Measurements from ENCODE around the gene UNC45B. TPM values are rescaled to one million over a fixed set of nuclear protein-coding genes. Genes with fewer than 3 reads are reported as not detected.
"Not testable (repeated sequence)": the region's sequence is repeated elsewhere in the genome, so short reads cannot be mapped to it uniquely, and the experiment has no call there.

Gene UNC45B
- total RNA-seq, 1 donor from 2014 or later: 0.24 TPM

DNA sequence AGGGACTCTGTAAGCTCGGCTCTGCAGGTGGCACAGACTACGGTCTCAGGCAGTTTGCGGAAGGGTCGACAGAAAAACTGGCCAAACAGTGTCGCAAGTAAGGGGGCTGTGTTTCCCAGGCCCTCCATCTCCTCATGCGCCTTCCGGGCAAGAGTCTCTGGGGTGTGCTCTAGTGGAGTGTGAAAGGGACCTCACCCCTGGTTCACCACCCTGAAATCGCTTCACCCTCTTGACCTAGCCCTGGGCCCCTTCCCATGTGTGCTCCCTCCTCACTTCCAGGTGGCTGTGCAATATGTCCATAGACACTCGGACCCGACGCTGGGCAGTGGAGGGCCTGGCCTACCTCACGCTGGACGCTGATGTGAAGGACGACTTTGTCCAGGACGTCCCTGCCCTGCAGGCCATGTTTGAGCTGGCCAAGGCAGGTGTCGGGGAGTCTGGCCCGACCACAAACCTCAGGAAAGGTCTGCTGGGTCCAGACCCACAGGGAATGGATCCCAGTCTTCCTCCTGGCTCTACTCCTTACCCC is 22.3 kb downstream of the UNC45B start:
- DNase-seq (ENCODE audit: low spot score): no peak

DNA sequence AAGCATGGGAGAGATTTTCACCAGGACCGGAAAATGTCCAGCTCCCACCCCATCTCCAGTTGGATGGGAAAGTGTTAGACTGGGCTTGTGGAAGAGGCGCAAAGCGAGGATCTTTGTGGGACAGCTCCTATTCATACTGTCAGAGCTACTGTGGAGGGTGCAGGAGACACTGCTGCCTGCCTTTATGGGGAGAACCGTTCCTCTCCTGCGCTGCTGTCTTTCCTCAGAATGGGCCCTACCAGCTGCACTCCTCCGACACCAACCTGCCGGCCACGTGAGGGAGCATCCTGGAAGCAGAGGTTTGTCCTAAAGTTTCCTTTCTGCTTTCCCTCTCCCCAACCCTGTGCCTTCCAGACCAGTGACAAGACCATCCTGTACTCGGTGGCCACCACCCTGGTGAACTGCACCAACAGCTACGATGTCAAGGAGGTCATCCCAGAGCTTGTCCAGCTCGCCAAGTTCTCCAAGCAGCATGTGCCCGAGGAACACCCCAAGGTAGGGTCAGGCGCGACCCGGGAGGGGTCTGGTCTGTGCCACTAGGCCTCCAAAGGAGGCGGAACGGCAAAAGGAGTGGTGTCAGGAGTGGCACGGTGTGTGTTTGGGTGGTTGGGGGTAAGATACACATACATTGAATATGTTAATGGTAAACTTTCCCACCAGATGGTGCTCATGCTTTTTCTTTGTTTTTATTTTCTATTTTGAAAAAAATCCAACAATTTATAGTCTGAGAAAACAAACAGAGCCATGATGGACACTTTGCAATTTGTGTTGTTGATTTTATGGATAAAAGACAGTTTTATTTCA is 23.6 kb downstream of the UNC45B start:
- no peak for DNase-seq (ENCODE audit: low spot score)

DNA sequence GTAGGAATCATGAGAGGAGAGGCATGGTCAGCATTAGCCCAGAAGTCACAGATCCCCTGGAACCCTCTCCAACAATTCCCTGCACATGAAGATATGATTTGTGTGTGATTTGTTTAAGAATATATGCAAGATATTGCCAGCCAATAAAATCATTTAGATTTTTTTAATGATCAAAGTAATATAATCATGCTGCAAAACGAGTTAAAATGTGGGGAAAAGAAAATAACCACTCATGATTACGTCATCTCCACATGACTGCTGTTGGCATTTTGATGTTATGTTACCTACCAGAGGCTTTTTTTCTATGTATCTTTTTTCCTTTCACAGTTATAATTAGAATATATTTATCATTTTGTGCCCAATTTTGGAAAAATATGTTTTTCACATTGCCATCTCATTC is 24.2 kb downstream of the UNC45B start:
- no peak for DNase-seq (ENCODE audit: low spot score)

- DNase-seq (ENCODE audit: low spot score): not testable (repeated sequence)
Measured at GRCh38 chr17:35172321-35172720, 24.7 kb downstream of the UNC45B start.

- no peak for DNase-seq (ENCODE audit: low spot score)
Measured at GRCh38 chr17:35174835-35175334, 27.3 kb downstream of the UNC45B start.

GRCh38 chr17:35175638-35176415 is 28.2 kb downstream of the UNC45B start:
- no peak for DNase-seq (ENCODE audit: low spot score)

- DNase-seq (ENCODE audit: low spot score): no peak
Measured at GRCh38 chr17:35176897-35177296, 29.3 kb downstream of the UNC45B start.

DNA sequence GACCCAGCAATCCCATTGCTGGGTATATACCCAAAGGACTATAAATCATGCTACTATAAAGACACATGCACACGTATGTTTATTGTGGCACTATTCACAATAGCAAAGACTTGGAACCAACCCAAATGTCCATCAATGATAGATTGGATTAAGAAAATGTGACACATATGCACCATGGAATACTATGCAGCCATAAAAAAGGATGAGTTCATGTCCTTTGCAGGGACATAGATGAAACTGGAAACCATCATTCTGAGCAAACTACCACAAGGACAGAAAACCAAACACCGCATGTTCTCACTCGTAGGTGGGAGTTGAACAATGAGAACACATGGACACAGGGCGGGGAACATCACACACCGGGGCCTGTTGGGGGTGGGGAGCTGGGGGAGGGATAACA is 31.8 kb downstream of the UNC45B start:
- DNase-seq (ENCODE audit: low spot score): not testable (repeated sequence)

DNA sequence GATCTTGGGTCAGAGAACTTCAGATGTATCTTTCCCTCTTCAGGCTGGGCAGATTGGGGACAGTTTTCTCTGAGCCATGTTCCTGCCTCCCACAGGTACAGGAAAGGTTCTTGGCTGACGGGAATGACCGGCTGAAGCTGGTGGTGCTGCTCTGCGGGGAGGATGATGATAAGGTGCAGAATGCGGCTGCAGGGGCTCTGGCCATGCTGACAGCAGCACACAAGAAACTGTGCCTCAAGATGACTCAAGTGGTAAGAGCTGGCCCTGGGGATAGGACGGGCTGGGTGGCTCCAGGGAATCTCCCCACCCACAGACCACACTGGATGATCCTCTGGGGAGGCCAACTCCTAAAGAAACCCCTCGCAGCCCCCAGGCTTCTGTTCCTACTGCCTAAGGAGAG is 35.7 kb downstream of the UNC45B start:
- no peak for DNase-seq (ENCODE audit: low spot score)

- no peak for DNase-seq (ENCODE audit: low spot score)
Measured at GRCh38 chr17:35184274-35184673, 36.7 kb downstream of the UNC45B start.

- no peak for DNase-seq (ENCODE audit: low spot score)
Measured at GRCh38 chr17:35185849-35186248, 38.2 kb downstream of the UNC45B start.

DNA sequence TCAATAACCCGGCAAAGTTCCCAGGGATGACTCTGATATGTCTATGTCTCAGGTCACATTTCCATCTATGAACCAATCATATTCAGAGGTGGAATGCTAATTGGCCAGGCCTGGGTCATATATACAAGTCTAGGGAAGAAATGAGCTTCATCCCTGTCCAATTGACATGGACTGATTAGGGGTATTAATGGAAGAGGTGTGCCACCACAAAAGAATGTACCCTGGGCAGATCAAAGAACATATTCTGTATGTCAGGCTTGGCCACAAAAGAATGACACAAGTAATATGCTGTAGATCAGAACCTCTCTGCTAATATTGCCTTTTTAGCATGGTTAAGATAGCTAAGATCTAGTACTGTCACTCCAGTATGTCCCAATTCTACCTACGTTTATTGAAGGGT is 39.9 kb downstream of the UNC45B start:
- no peak for DNase-seq (ENCODE audit: low spot score)

DNA sequence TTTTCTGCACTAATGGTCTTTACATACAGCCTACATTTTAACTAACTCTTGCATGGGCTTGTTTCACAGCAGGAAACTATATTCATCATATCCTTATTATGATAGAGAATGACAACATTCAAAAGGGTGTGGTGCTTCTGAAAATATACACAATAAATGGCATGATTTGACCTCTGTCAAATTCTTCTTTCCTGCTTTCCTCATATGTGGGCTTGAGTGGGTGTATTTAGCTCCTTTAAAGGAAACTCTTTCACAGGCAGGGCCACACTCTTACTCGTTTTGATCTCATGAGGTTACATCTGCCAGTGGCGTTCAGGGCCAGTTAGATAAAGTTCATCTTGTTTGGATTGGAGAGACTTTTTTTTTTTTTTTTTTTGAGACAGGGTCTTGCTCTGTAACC is 40.5 kb downstream of the UNC45B start:
- DNase-seq (ENCODE audit: low spot score): no peak

DNA sequence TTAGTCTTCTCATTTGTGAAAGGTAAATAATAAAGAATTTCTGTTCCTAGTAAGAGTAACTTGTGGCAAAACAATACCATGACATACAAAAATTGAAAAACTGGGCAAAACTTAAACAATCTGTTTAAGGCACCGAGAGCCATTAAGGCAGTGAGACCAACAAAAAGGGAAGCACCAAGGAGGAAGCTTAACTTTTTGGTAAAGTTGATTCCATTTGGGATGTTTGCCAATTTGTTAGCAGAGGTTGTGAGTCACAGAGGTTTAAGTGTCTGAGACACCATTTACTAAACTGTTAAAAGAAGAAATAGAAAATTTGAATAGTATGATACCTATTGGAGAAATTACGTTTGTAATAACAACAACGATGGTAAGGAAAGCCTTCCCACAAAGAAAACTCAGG is 41.7 kb downstream of the UNC45B start:
- DNase-seq (ENCODE audit: low spot score): no peak

DNA sequence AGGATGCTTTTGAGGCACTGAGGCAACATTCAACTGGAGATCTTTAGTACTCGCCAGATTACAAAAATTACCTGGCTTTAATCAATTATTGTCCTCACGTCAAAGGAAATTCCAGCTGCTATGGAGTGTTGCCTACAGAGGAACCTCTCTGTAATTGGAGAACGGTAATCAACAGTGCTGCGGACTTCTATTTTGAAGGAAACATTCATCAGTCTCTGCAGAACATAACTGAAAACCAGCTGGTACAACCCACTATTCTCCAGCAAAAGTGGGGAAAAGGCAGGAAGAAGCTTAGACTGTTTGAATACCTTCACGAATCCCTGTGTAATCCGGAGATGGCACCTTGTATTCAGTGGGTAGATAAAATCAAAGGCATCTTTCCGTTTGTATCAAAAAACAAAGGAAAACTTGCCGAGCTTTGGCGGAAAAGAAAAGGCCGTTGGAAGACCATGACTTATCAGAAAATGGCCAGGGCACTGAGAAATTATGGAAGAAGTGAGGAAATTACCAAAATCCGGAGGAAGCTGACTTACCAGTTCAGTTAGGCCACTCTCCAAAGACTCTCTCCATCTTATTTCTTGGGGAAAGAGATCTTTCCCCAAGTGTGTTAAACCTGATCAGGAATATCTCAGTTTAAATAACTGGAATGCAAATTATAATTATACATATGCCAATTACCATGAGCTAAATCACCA is 43.5 kb downstream of the UNC45B start:
- no peak for DNase-seq (ENCODE audit: low spot score)

DNA sequence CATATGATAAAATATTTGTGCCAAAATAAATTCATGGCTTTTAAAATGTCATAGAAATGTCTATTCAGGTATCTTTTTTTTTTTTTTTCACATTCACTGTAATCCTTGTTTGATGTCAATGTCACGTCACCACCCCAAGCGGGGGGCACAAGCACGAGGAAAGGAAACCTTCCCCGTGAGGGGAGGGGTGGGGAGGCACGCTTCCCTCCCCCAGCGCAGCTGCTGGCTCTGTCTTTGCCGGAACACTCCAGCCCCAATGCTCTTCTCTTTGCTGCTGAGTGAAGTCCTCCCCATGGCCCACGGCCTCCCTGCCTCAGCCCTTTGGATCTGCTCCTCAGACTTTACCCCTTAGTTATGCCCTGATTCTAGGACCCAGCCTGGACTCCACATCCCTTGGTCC is 45.1 kb downstream of the UNC45B start:
- DNase-seq (ENCODE audit: low spot score): no peak

GRCh38 chr17:35194001-35194400 is 46.4 kb downstream of the UNC45B start, which contains the start of gene SLC35G3:
Gene SLC35G3 (minus strand): TSS chr17:35194393. CDS start chr17:35194307, 86 bp downstream.
- not testable (repeated sequence) for DNase-seq (ENCODE audit: low spot score)

GRCh38 chr17:35195062-35195461 is 47.4 kb downstream of the UNC45B start:
- not testable (repeated sequence) for DNase-seq (ENCODE audit: low spot score)

GRCh38 chr17:35202582-35202981 is 55.0 kb downstream of the UNC45B start:
- DNase-seq (ENCODE audit: low spot score): not testable (repeated sequence)

DNA sequence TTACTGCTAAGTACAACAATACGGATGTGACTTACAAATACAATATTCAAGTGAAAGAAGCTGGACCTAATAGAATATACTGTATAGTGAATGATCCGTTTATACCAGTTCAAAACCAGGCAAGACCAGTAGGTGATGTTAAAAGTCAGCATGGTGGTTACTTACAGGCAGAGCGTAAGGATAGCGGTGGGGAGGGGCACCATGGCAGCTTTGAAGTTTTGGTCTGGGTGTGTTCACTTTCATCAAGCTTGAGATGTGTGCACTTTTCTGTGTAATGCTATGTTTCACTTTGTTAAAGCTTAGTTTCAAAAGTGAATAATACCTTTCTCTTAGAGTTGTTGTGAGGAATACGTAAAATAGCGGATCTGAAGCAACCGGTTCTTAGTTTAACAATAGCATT is 63.1 kb downstream of the UNC45B start:
- DNase-seq (ENCODE audit: low spot score): no peak

GRCh38 chr17:35212668-35213067 is 65.1 kb downstream of the UNC45B start:
- no peak for DNase-seq (ENCODE audit: low spot score)

All from umbilical cord (tissue), 2 donors.